GM12878 (cell line): ENCODE measurements around the gene NIBAN1. TPM values are rescaled to one million over a fixed set of nuclear protein-coding genes. Genes with fewer than 3 reads are reported as not detected.

Experiments used
- ATAC-seq: fragments of 200-7000 bp; cut with Tn5 transposase; 3 replicates; pipeline ENCODE4 v1.9.1; 2020; ENCODE audit warnings: mild to moderate bottlenecking, moderate library complexity
- BruUV-seq: library from RNA; stranded (reverse); fragments of 400-500 nt; replicated peaks from 2 replicates; lab custom pipeline; 2021; lab: Mats Ljungman, UMichigan
- CTCF ChIA-PET: fragments of 300-600 bp; sonication (Branson Sonifier 250); formaldehyde crosslinking; extraction: SDS; loops from one replicate; lab custom pipeline; 2021; ENCODE audit warnings: inconsistent platforms; lab: Yijun Ruan, JAX
- POLR2A ChIA-PET: fragments of 350-600 bp; formaldehyde crosslinking; extraction: SDS; loops from one replicate; lab custom pipeline; 2021; ENCODE audit warnings: inconsistent platforms; lab: Charles Lee
- RAD21 ChIA-PET: fragments of 300-600 bp; sonication (Branson Sonifier 250); formaldehyde crosslinking; loops from one replicate; lab custom pipeline; 2023; ENCODE audit warnings: antibody characterized with exemption; ENCODE audit not compliant: unreplicated experiment; lab: Charles Lee
- SMC1A ChIA-PET: fragments of 300-600 bp; sonication (Branson Sonifier 250); formaldehyde crosslinking; loops from one replicate; lab custom pipeline; 2023; ENCODE audit not compliant: unreplicated experiment, uncharacterized antibody; lab: Charles Lee
- DNase-seq: peaks from one replicate; pipeline ENCODE4 v3.0.0-alpha.2; 2011; ENCODE audit warnings: low read depth, low spot score
- FAIRE-seq: peaks from 3 replicates; lab custom pipeline; 2011; peaks lifted over from hg19 to GRCh38; lab: Jason Lieb, UNC
- H2AFZ ChIP-seq: 2 replicates; pipeline ENCODE4 v1.6.0; 2011; ENCODE audit warnings: low read depth, low read length, control low read depth; ENCODE audit not compliant: control insufficient read depth
- H3K27ac ChIP-seq: 2 replicates; pipeline ENCODE4 v1.5.1; 2011; ENCODE audit warnings: control low read depth; ENCODE audit not compliant: control insufficient read depth, insufficient read depth
- H3K27me3 ChIP-seq, 2 experiments: replicated peaks in 1 of 2; 2 replicates each; pipeline versions ENCODE4 v1.6.0 to v1.6.1; 2011; ENCODE audit warnings: low read length in 1 of 2; ENCODE audit not compliant: control insufficient read depth in 2 of 2, insufficient read depth in 2 of 2
- H3K36me3 ChIP-seq, 2 experiments: 2 replicates each; pipeline ENCODE4 v1.5.1; 2011; ENCODE audit warnings: low read length in 1 of 2; ENCODE audit not compliant: control insufficient read depth in 2 of 2, insufficient read depth in 2 of 2
- H3K4me1 ChIP-seq: 2 replicates; pipeline ENCODE4 v1.6.1; 2011; ENCODE audit warnings: mild to moderate bottlenecking, low read length, moderate library complexity, mixed read lengths; ENCODE audit not compliant: control insufficient read depth, insufficient read depth
- H3K4me2 ChIP-seq: 2 replicates; pipeline ENCODE4 v1.6.0; 2011; ENCODE audit warnings: control low read depth; ENCODE audit not compliant: control insufficient read depth, insufficient read depth
- H3K4me3 ChIP-seq: fragments of 200-600 bp; sonication (generic); 2 replicates; pipeline ENCODE4 v1.5.1; 2016
- H3K79me2 ChIP-seq: 2 replicates; pipeline ENCODE4 v1.6.0; 2011; ENCODE audit warnings: low read length; ENCODE audit not compliant: control insufficient read depth, insufficient read depth
- H3K9ac ChIP-seq: 2 replicates; pipeline ENCODE4 v1.8.0; 2011; ENCODE audit warnings: low read length, control low read depth, mixed read lengths; ENCODE audit not compliant: control insufficient read depth, insufficient read depth
- H3K9me3 ChIP-seq: replicated peaks from 3 replicates; pipeline ENCODE4 v1.5.1; 2011; ENCODE audit warnings: mild to moderate bottlenecking, low read length; ENCODE audit not compliant: control insufficient read depth, insufficient read depth
- H4K20me1 ChIP-seq: 2 replicates; pipeline ENCODE4 v1.6.0; 2011; ENCODE audit not compliant: control insufficient read depth, insufficient read depth
- BCL3 ChIP-seq: IDR thresholded peaks from 2 replicates; pipeline ENCODE4 v1.6.1; 2011; ENCODE audit warnings: borderline replicate concordance, low read depth, mild to moderate bottlenecking, moderate library complexity, low read length; ENCODE audit not compliant: insufficient read depth, poor library complexity, severe bottlenecking
- CBX3 ChIP-seq: fragments of 200-600 bp; sonication (generic); IDR thresholded peaks from 2 replicates; pipeline ENCODE4 v1.6.1; 2016; ENCODE audit warnings: low read depth, borderline replicate concordance
- CHD1 ChIP-seq: IDR thresholded peaks from 2 replicates; pipeline ENCODE4 v1.6.1; 2012; ENCODE audit warnings: low read depth, low read length, improper control_type of control experiment
- E4F1 ChIP-seq: fragments of 450-650 bp; IDR thresholded peaks from 2 replicates; pipeline ENCODE4 v1.6.1; 2018; ENCODE audit warnings: borderline replicate concordance, mild to moderate bottlenecking; ENCODE audit not compliant: partially characterized antibody
- FOXM1 ChIP-seq: IDR thresholded peaks from 2 replicates; pipeline ENCODE4 v1.6.1; 2012; ENCODE audit warnings: low read depth, mild to moderate bottlenecking, inconsistent platforms, low read length, moderate library complexity
- NR2C2 ChIP-seq: IDR thresholded peaks from 2 replicates; pipeline ENCODE4 v1.6.1; 2011; ENCODE audit warnings: borderline replicate concordance, low read depth; ENCODE audit not compliant: control insufficient read depth, insufficient read length
- POLR2AphosphoS5 ChIP-seq: IDR thresholded peaks from 2 replicates; pipeline ENCODE4 v1.6.1; 2011; ENCODE audit warnings: mild to moderate bottlenecking, low read length, inconsistent platforms
- POU2F2 ChIP-seq: IDR thresholded peaks from 3 replicates; pipeline ENCODE4 v1.6.1; 2011; ENCODE audit warnings: low read depth, mild to moderate bottlenecking, low read length, borderline replicate concordance
- RFX5 ChIP-seq: IDR thresholded peaks from 2 replicates; pipeline ENCODE4 v1.6.1; 2011; ENCODE audit warnings: low read depth, low read length, improper control_type of control experiment
- TAF1 ChIP-seq: IDR thresholded peaks from 2 replicates; pipeline ENCODE4 v1.6.1; 2011; ENCODE audit warnings: mild to moderate bottlenecking, low read depth, low read length, borderline replicate concordance
- TBL1XR1 ChIP-seq: IDR thresholded peaks from 2 replicates; pipeline ENCODE4 v1.6.1; 2012; ENCODE audit warnings: low read depth, low read length, improper control_type of control experiment
- ZNF384 ChIP-seq: IDR thresholded peaks from 2 replicates; pipeline ENCODE4 v1.6.1; 2012; ENCODE audit warnings: low read depth, mild to moderate bottlenecking, low read length, improper control_type of control experiment, borderline replicate concordance
- WGBS: methylation state at CpG from one replicate; pipeline ENCODE4 v1.1.6; 2016; ENCODE audit warnings: low lambda C conversion rate; ENCODE audit not compliant: insufficient replicate concordance, insufficient coverage; ENCODE audit errors: missing lambda C conversion rate; 5-methylcytosine and 5-hydroxymethylcytosine counted together
- in situ Hi-C: fragments of 300-500 bp; cut with MboI; formaldehyde crosslinking; loops from 9 replicates; pipeline ENCODE4 v1.14.3; 2018; ENCODE audit warnings: mixed read lengths
- intact Hi-C: fragments of 100-400 bp; cut with micrococcal nuclease; formaldehyde crosslinking; loops from one replicate; pipeline ENCODE4 v1.14.2; 2022; ENCODE audit not compliant: unreplicated experiment
- polyA plus RNA-seq, 11 experiments: library from polyadenylated mRNA; depleted of rRNA in 4 of 11; unstranded in 6 of 11; stranded (reverse) in 5 of 11; fragments of >200 nt; fragmentation: Nextera tagmentation in 4 of 11; fragmentation: Illumina TruSeq in 1 of 11; extraction: Ambion mirVana in 4 of 11; extraction: Trizol in 1 of 11; gene quantifications; 1 replicate in 1 of 11; 2 replicates in 10 of 11; pipeline versions ENCODE4 v1.2.1 to v1.2.3, GENCODE V29; 2011 to 2016; ENCODE audit warnings: inconsistent platforms in 2 of 11, missing spikeins in 2 of 11, low read depth in 1 of 11
- total RNA-seq, 4 experiments: library from RNA; depleted of rRNA in 3 of 4; stranded (reverse); fragments of >200 nt in 3 of 4; fragmentation: Illumina TruSeq in 1 of 4; extraction: Trizol in 1 of 4; gene quantifications; 2 replicates each; pipeline versions ENCODE4 v1.2.1 to v1.2.3, GENCODE V29; 2013 to 2021
- TF ChIP-seq, protein P1 (sequence below): fragments of 450-650 bp; IDR thresholded peaks from 2 replicates; pipeline ENCODE4 v1.6.1; 2016; ENCODE audit warnings: mild to moderate bottlenecking
- TF ChIP-seq, protein P2 (sequence below): fragments of 450-650 bp; conservative IDR thresholded peaks from 2 replicates; pipeline ENCODE4 v1.6.1; 2017; ENCODE audit warnings: mild to moderate bottlenecking, moderate library complexity

NIBAN1 gene
- total and polyA plus RNA-seq, 10 of the 15 experiments (the other 5 are each of a cell fraction or from before 2014, with no cell fraction given), result 11.2 to 67.8 (median 44.3) TPM

DNA sequence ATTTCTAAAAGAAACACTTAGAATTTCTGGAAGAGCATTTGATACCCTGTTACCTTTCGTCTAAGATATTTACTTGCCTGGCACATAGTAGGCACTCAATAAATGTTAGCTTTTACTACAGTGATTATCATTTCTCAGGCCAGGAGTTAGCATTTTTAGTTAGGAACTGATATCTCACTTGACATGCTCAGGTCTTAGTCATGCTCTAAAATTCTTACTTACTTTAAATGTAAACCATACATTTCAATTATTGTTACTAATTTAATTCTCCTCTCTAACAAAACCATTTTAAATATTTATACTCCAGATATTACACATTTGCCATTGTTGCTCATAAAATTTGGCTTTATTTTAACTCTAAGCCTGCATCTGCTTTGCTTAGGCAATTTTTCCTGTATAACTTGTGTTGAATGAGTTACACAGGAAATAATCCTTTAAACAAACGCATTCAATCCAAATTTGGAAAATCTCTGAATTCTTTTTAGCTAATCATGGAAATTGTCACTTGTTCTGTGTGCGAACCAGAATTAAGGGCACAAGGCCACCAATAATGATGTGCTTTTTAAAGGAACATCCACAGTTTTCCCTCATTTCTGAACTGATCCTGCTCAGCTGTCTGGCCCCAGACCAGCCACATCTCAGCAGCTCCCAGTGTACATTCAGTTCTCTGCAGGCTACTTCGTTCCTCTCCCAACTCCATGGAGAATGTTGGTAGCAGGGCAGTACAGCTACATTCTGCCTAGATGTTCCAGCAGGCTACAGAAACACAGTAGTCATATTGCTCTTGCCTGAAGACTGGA is 15.6 kb downstream of the NIBAN1 start:
- Histone ChIP-seq H3K27ac (no peak overlapping the region), H3K4me1 (0 out of 2 replicates have a peak, but pooled peaks cover under 1% of the 10 kb centered on the region), H3K27me3 (no peaks in the 10 kb centered on the region), H3K4me3 (no peak overlapping the region), H2AFZ (no peak overlapping the region), H4K20me1 (no peaks in the 10 kb centered on the region), H3K9me3 (no peaks in the 10 kb centered on the region), H3K79me2 (no peaks in the 10 kb centered on the region), H3K9ac (no peak overlapping the region), H3K36me3 (no peaks in the 10 kb centered on the region), H3K4me2 (no peak overlapping the region)
- 72% methylated on average over 4 of the region's 4 CpGs for WGBS
- FAIRE-seq, result no peak
- intact Hi-C loops (no loop called here), in situ Hi-C loops (no loop called here)
- ChIA-PET SMC1A (interaction anchor here (0.9 to 4.4 kb wide), 8 partner anchors 8 to 153 kb away, joined by 3 to 32 read pairs (median 4); no protein-coding TSS in a partner anchor), POLR2A (no interaction called here), RAD21 (interaction anchor here (0.7 to 1.0 kb wide), 2 partner anchors 25 to 211 kb away, joined by 3 read pairs; no protein-coding TSS in a partner anchor), CTCF (interaction anchor here (0.7 to 2.3 kb wide), 6 partner anchors 12 to 211 kb away, joined by 3 to 7 read pairs (median 4); no protein-coding TSS in a partner anchor)
- ATAC-seq, result no peak
- TF ChIP-seq POLR2AphosphoS5 (no peak), CHD1 (no peak), ZNF384 (no peak), TBL1XR1 (no peak), NR2C2 (no peak), POU2F2 (no peak), CBX3 (no peak), FOXM1 (no peak), RFX5 (no peak), BCL3 (no peak), TAF1 (no peak), E4F1 (no peak)
- TF ChIP-seq, protein P1, sequence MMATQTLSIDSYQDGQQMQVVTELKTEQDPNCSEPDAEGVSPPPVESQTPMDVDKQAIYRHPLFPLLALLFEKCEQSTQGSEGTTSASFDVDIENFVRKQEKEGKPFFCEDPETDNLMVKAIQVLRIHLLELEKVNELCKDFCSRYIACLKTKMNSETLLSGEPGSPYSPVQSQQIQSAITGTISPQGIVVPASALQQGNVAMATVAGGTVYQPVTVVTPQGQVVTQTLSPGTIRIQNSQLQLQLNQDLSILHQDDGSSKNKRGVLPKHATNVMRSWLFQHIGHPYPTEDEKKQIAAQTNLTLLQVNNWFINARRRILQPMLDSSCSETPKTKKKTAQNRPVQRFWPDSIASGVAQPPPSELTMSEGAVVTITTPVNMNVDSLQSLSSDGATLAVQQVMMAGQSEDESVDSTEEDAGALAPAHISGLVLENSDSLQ, result no peak
- TF ChIP-seq, protein P2, sequence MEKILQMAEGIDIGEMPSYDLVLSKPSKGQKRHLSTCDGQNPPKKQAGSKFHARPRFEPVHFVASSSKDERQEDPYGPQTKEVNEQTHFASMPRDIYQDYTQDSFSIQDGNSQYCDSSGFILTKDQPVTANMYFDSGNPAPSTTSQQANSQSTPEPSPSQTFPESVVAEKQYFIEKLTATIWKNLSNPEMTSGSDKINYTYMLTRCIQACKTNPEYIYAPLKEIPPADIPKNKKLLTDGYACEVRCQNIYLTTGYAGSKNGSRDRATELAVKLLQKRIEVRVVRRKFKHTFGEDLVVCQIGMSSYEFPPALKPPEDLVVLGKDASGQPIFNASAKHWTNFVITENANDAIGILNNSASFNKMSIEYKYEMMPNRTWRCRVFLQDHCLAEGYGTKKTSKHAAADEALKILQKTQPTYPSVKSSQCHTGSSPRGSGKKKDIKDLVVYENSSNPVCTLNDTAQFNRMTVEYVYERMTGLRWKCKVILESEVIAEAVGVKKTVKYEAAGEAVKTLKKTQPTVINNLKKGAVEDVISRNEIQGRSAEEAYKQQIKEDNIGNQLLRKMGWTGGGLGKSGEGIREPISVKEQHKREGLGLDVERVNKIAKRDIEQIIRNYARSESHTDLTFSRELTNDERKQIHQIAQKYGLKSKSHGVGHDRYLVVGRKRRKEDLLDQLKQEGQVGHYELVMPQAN, result no peak
- DNase-seq, result no peak
- BruUV-seq, result no TSS peak
